ENCODE results near the gene ARRB1.

The ARRB1 gene

DNA sequence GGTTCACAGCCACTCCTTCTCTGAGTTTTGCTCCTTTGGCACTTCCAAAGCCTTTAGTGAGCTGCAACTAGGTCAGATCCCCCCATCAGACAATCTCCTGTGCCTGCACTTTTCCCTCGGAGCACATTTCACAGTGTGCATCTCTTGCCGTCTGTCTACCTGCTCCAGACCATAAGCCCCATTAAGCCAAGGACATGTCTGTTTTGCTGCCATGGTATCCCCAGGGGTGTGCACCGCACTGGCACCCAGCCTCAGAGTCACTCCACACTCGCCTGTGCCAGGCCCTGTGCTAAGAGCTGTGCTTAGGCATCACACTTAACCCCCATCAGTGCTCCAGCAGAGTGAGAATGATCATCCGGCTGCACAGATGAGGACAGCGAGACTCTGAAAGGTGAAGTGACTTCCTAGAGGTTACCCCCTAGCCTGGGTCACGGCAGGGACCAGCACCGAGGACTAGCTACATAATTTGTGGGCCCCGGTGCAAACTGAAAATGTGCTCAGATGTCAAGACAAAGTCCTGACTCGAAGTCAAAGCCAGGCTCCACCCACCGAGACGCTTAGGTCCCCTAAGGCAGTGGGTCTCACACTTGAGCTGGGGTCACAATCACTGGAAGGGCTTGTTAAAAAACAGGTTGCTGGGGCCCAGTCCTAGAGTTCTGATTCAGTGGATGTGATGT, 33.9 kb downstream of the ARRB1 start:
- Histone ChIP-seq H3K4me3 (ENCODE audit: low read depth in 1 of 2, low read length in 2 of 2) (no peak overlapping the region), H3K27me3 (ENCODE audit: low read depth, low read length) (no peaks in the 10 kb centered on the region), H3K27ac (ENCODE audit: low read length) (no peak overlapping the region), H3K9me3 (ENCODE audit: control insufficient read depth in 1 of 2, low read length in 2 of 2) (no peaks in the 10 kb centered on the region), H3K36me3 (ENCODE audit: control insufficient read depth in 1 of 2, insufficient read depth in 2 of 2, low read length in 2 of 2) (peaks cover 0 to 1% of the 10 kb centered on the region in 2 donors), H3K4me1 (ENCODE audit: control insufficient read depth in 1 of 2, insufficient read depth in 2 of 2, low read length in 2 of 2) (peaks cover 26 to 45% of the 10 kb centered on the region in 2 donors)

- Histone ChIP-seq H3K9me3 (ENCODE audit: control insufficient read depth in 1 of 2, low read length in 2 of 2) (no peaks in the 10 kb centered on the region), H3K27ac (ENCODE audit: low read length) (no peak overlapping the region), H3K4me3 (ENCODE audit: low read depth in 1 of 2, low read length in 2 of 2) (no peak overlapping the region), H3K27me3 (ENCODE audit: low read depth, low read length) (no peaks in the 10 kb centered on the region), H3K4me1 (ENCODE audit: control insufficient read depth in 1 of 2, insufficient read depth in 2 of 2, low read length in 2 of 2) (peaks cover 21 to 53% of the 10 kb centered on the region in 2 donors), H3K36me3 (ENCODE audit: control insufficient read depth in 1 of 2, insufficient read depth in 2 of 2, low read length in 2 of 2) (no peaks in the 10 kb centered on the region)
Measured at GRCh38 chr11:75315439-75315805, 36.0 kb downstream of the ARRB1 start.

- Histone ChIP-seq H3K27ac (ENCODE audit: low read length) (no peak overlapping the region), H3K4me3 (ENCODE audit: low read depth in 1 of 2, low read length in 2 of 2) (no peak overlapping the region), H3K4me1 (ENCODE audit: control insufficient read depth in 1 of 2, insufficient read depth in 2 of 2, low read length in 2 of 2) (peaks cover 16 to 52% of the 10 kb centered on the region in 2 donors), H3K36me3 (ENCODE audit: control insufficient read depth in 1 of 2, insufficient read depth in 2 of 2, low read length in 2 of 2) (no peaks in the 10 kb centered on the region), H3K27me3 (ENCODE audit: low read depth, low read length) (no peaks in the 10 kb centered on the region), H3K9me3 (ENCODE audit: control insufficient read depth in 1 of 2, low read length in 2 of 2) (no peaks in the 10 kb centered on the region)
Measured at GRCh38 chr11:75314771-75315438, 36.6 kb downstream of the ARRB1 start.

DNA sequence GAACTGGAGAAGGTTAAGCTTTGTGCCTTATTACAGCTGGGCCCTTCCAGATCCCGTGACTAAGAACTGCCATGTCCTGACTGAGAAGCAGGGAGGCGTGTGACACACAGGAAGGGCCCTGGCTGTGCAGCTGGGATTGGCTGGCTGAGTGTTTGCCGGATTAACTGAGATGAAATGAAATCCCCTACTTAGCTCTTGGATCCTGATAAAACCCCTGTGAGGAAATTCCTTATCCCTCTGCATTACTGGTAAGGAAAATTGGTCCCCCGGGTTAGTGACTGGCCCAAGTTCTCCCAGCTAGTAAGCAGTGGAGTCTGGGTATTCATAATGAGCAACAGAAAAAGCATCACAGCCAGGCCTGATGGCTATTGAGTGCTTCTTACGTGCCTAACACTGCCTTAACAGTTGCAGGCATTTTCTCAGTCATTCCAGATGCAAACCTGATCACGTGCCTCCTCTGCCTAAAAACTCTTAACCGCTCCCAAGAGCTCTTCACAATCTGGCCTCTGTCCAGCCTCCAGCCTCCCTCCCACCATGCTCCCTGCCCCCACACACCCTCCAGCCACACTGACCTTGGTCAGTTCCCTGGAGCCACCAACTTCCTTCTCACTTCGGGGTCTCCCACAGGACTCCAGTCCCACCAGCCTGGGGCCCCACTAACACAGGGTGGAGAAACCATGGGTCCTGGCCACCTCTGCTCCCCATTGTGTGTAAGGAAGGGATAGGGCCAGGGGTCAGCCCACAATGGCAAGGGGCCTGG, 37.8 kb downstream of the ARRB1 start:
- Histone ChIP-seq H3K9me3 (ENCODE audit: control insufficient read depth in 1 of 2, low read length in 2 of 2) (no peaks in the 10 kb centered on the region), H3K36me3 (ENCODE audit: control insufficient read depth in 1 of 2, insufficient read depth in 2 of 2, low read length in 2 of 2) (no peaks in the 10 kb centered on the region), H3K27ac (ENCODE audit: low read length) (peak overlapping the region; percentile 84), H3K4me3 (ENCODE audit: low read depth in 1 of 2, low read length in 2 of 2) (no peak overlapping the region), H3K27me3 (ENCODE audit: low read depth, low read length) (no peaks in the 10 kb centered on the region), H3K4me1 (ENCODE audit: control insufficient read depth in 1 of 2, insufficient read depth in 2 of 2, low read length in 2 of 2) (peaks cover 9 to 53% of the 10 kb centered on the region in 2 donors)

- peak overlapping the region in 1 of 2 donors; percentile 43 for H3K4me3 ChIP-seq (ENCODE audit: low read depth in 1 of 2, low read length in 2 of 2)
- H3K27me3 ChIP-seq (ENCODE audit: low read depth, low read length) = no peaks in the 10 kb centered on the region
Measured at GRCh38 chr11:75312346-75312745, 39.1 kb downstream of the ARRB1 start.

GRCh38 chr11:75311858-75312288, 39.6 kb downstream of the ARRB1 start:
- H3K27ac ChIP-seq (ENCODE audit: low read length) = peak overlapping the region; percentile 88
- H3K27me3 ChIP-seq (ENCODE audit: low read depth, low read length) = no peaks in the 10 kb centered on the region
- H3K4me1 ChIP-seq (ENCODE audit: control insufficient read depth in 1 of 2, insufficient read depth in 2 of 2, low read length in 2 of 2) = peaks cover 12 to 60% of the 10 kb centered on the region in 2 donors
- no peaks in the 10 kb centered on the region for H3K36me3 ChIP-seq (ENCODE audit: control insufficient read depth in 1 of 2, insufficient read depth in 2 of 2, low read length in 2 of 2)
- H3K4me3 ChIP-seq (ENCODE audit: low read depth in 1 of 2, low read length in 2 of 2) = peak overlapping the region; percentile 40 to 43
- no peaks in the 10 kb centered on the region for H3K9me3 ChIP-seq (ENCODE audit: control insufficient read depth in 1 of 2, low read length in 2 of 2)

More at GRCh38 chr11:75312346-75312745, 39.1 kb downstream of the ARRB1 start:
- H3K36me3 ChIP-seq (ENCODE audit: control insufficient read depth in 1 of 2, insufficient read depth in 2 of 2, low read length in 2 of 2) = no peaks in the 10 kb centered on the region
- peak overlapping the region; percentile 88 for H3K27ac ChIP-seq (ENCODE audit: low read length)
- H3K4me1 ChIP-seq (ENCODE audit: control insufficient read depth in 1 of 2, insufficient read depth in 2 of 2, low read length in 2 of 2) = peaks cover 11 to 56% of the 10 kb centered on the region in 2 donors
- no peaks in the 10 kb centered on the region for H3K9me3 ChIP-seq (ENCODE audit: control insufficient read depth in 1 of 2, low read length in 2 of 2)

- no peaks in the 10 kb centered on the region for H3K9me3 ChIP-seq (ENCODE audit: control insufficient read depth in 1 of 2, low read length in 2 of 2)
- H3K27me3 ChIP-seq (ENCODE audit: low read depth, low read length) = no peaks in the 10 kb centered on the region
- peaks cover 11 to 57% of the 10 kb centered on the region in 2 donors for H3K4me1 ChIP-seq (ENCODE audit: control insufficient read depth in 1 of 2, insufficient read depth in 2 of 2, low read length in 2 of 2)
- no peak overlapping the region for H3K27ac ChIP-seq (ENCODE audit: low read length)
- no peak overlapping the region for H3K4me3 ChIP-seq (ENCODE audit: low read depth in 1 of 2, low read length in 2 of 2)
- no peaks in the 10 kb centered on the region for H3K36me3 ChIP-seq (ENCODE audit: control insufficient read depth in 1 of 2, insufficient read depth in 2 of 2, low read length in 2 of 2)
Measured at GRCh38 chr11:75308986-75309385, 42.5 kb downstream of the ARRB1 start.

- Histone ChIP-seq H3K4me3 (ENCODE audit: low read depth in 1 of 2, low read length in 2 of 2) (no peak overlapping the region), H3K36me3 (ENCODE audit: control insufficient read depth in 1 of 2, insufficient read depth in 2 of 2, low read length in 2 of 2) (no peaks in the 10 kb centered on the region), H3K9me3 (ENCODE audit: control insufficient read depth in 1 of 2, low read length in 2 of 2) (no peaks in the 10 kb centered on the region), H3K27ac (ENCODE audit: low read length) (peak overlapping the region; percentile 13), H3K27me3 (ENCODE audit: low read depth, low read length) (no peaks in the 10 kb centered on the region), H3K4me1 (ENCODE audit: control insufficient read depth in 1 of 2, insufficient read depth in 2 of 2, low read length in 2 of 2) (peaks cover 3 to 48% of the 10 kb centered on the region in 2 donors)
Measured at GRCh38 chr11:75308116-75308515, 43.3 kb downstream of the ARRB1 start.

DNA sequence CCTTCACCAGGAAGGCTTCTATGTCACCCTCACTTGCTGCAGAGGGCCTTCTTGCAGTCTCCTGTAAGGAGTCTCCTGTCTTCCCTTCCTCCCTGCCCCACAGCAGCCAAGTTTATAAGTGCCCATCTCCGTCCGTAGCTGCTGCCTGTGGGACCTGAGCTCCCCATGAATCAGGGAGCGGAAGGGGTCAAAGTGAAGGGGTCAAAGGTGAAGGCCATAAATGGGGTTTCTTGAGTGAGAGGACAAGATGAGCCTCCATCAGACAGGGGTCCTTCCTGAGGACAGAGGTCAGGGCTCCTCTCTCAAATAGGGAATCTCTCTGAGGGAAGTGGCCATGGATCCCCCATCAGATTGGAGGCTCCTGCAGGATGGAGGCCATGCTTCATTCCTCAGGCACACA, 44.4 kb downstream of the ARRB1 start:
- Histone ChIP-seq H3K36me3 (ENCODE audit: control insufficient read depth in 1 of 2, insufficient read depth in 2 of 2, low read length in 2 of 2) (no peaks in the 10 kb centered on the region), H3K9me3 (ENCODE audit: control insufficient read depth in 1 of 2, low read length in 2 of 2) (no peaks in the 10 kb centered on the region), H3K4me1 (ENCODE audit: control insufficient read depth in 1 of 2, insufficient read depth in 2 of 2, low read length in 2 of 2) (peaks cover 3 to 47% of the 10 kb centered on the region in 2 donors), H3K27ac (ENCODE audit: low read length) (peak overlapping the region; percentile 28), H3K27me3 (ENCODE audit: low read depth, low read length) (no peaks in the 10 kb centered on the region), H3K4me3 (ENCODE audit: low read depth in 1 of 2, low read length in 2 of 2) (no peak overlapping the region)

GRCh38 chr11:75306529-75306928, 44.9 kb downstream of the ARRB1 start:
- Histone ChIP-seq H3K36me3 (ENCODE audit: control insufficient read depth in 1 of 2, insufficient read depth in 2 of 2, low read length in 2 of 2) (no peaks in the 10 kb centered on the region), H3K27me3 (ENCODE audit: low read depth, low read length) (no peaks in the 10 kb centered on the region), H3K4me1 (ENCODE audit: control insufficient read depth in 1 of 2, insufficient read depth in 2 of 2, low read length in 2 of 2) (peaks cover 3 to 48% of the 10 kb centered on the region in 2 donors), H3K4me3 (ENCODE audit: low read depth in 1 of 2, low read length in 2 of 2) (no peak overlapping the region), H3K27ac (ENCODE audit: low read length) (peak overlapping the region; percentile 28), H3K9me3 (ENCODE audit: control insufficient read depth in 1 of 2, low read length in 2 of 2) (no peaks in the 10 kb centered on the region)

- Histone ChIP-seq H3K36me3 (ENCODE audit: control insufficient read depth in 1 of 2, insufficient read depth in 2 of 2, low read length in 2 of 2) (no peaks in the 10 kb centered on the region), H3K27me3 (ENCODE audit: low read depth, low read length) (no peaks in the 10 kb centered on the region), H3K4me1 (ENCODE audit: control insufficient read depth in 1 of 2, insufficient read depth in 2 of 2, low read length in 2 of 2) (peaks cover 3 to 51% of the 10 kb centered on the region in 2 donors), H3K4me3 (ENCODE audit: low read depth in 1 of 2, low read length in 2 of 2) (no peak overlapping the region), H3K27ac (ENCODE audit: low read length) (no peak overlapping the region), H3K9me3 (ENCODE audit: control insufficient read depth in 1 of 2, low read length in 2 of 2) (no peaks in the 10 kb centered on the region)
Measured at GRCh38 chr11:75305993-75306392, 45.5 kb downstream of the ARRB1 start.
